ENCODE results near the gene ADGB.

GRCh38 chr6:146819596-146820320 is 221.0 kb downstream of the ADGB start:
- TF ChIP-seq CTCF (optimal IDR thresholded peaks at IDR 0.05 in 1 of 3, IDR thresholded peaks at IDR 0.05 in 1 of 3, conservative IDR thresholded peaks at IDR 0.05 in 1 of 3; ENCODE audit: extremely low read depth in 1 of 3, insufficient read depth in 2 of 3, low read length in 3 of 3) (no peak), EZH2 (IDR thresholded peaks at IDR 0.05; ENCODE audit: low read length) (no peak)

Measured in keratinocyte (primary cell).